Stomach (tissue), 9 donors: ENCODE results near the gene PFDN5. TPM values are rescaled to one million over a fixed set of nuclear protein-coding genes. Genes with fewer than 3 reads are reported as not detected.

ENCODE experiments used
- DNase-seq, 2 donors: peaks; one replicate each; pipeline versions ENCODE4 v3.0.0 to v3.0.0-alpha.2; 2013 to 2019
- H3K27ac ChIP-seq, 5 donors: fragments of 200-600 bp in 4 of 5; sonication (generic) in 4 of 5; one replicate each; pipeline ENCODE4 v1.5.1; 2013 to 2019; ENCODE audit warnings: mild to moderate bottlenecking in 1 of 5, moderate library complexity in 1 of 5
- H3K27me3 ChIP-seq, 3 donors: fragments of 200-600 bp; sonication (generic); one replicate each; pipeline ENCODE4 v1.5.1; 2017 to 2019; ENCODE audit warnings: mixed run types in 1 of 3
- H3K36me3 ChIP-seq, 4 donors: fragments of 200-600 bp; sonication (generic); 1 replicate in 3 of 4; 2 replicates in 1 of 4; pipeline ENCODE4 v1.5.1; 2016 to 2019
- H3K4me1 ChIP-seq, 4 donors: fragments of 200-600 bp; sonication (generic); one replicate each; pipeline ENCODE4 v1.5.1; 2016 to 2019
- H3K4me3 ChIP-seq, 4 donors: fragments of 200-600 bp; sonication (generic) in 3 of 4; one replicate each; pipeline ENCODE4 v1.5.1; 2016 to 2019; ENCODE audit warnings: mild to moderate bottlenecking in 1 of 4
- H3K9me3 ChIP-seq, 4 donors: fragments of 200-600 bp; sonication (generic); one replicate each; pipeline ENCODE4 v1.5.1; 2016 to 2019
- EP300 ChIP-seq: sonication (generic); formaldehyde crosslinking; IDR thresholded peaks from one replicate; pipeline ENCODE4 v1.6.1; 2017; ENCODE audit warnings: antibody characterized with exemption
- POLR2A ChIP-seq, 4 donors: fragments of 450-650 bp; IDR thresholded peaks; one replicate each; pipeline ENCODE4 v1.6.1; 2016; ENCODE audit warnings: antibody characterized with exemption in 4 of 4, control low read depth in 2 of 4, mild to moderate bottlenecking in 1 of 4, moderate library complexity in 1 of 4
- POLR2AphosphoS5 ChIP-seq, 3 donors: sonication (generic); formaldehyde crosslinking; IDR thresholded peaks; one replicate each; pipeline ENCODE4 v1.6.1; 2016; ENCODE audit warnings: antibody characterized with exemption in 3 of 3
- WGBS, 5 donors: extraction: QIAGEN DNeasy Blood & Tissue Kit in 3 of 5; methylation state at CpG; one replicate each; pipeline versions ENCODE4 v1.1.5 to v1.1.7; 2013 to 2018; 5-methylcytosine and 5-hydroxymethylcytosine counted together
- intact Hi-C: fragments of 100-400 bp; cut with DNase I; formaldehyde crosslinking; loops from one replicate; pipeline ENCODE4 v1.15.1; 2023; ENCODE audit warnings: low total_unique reads
- polyA plus RNA-seq, 3 donors: library from polyadenylated mRNA; stranded (reverse); fragments of 200-250 nt; gene quantifications; one replicate each; pipeline ENCODE4 v1.2.3, GENCODE V29; 2013
- total RNA-seq, 5 donors: library from RNA; depleted of rRNA; stranded (reverse); fragments of >200 nt; gene quantifications; one replicate each; pipeline versions ENCODE4 v1.1.0 to v1.2.3, GENCODE V29; 2014 to 2016
- TF ChIP-seq, protein P1 (sequence below), 7 experiments: fragments of 450-650 bp in 4 of 7; fragments of 200-600 bp in 3 of 7; sonication (generic) in 3 of 7; IDR thresholded peaks; one replicate each; pipeline ENCODE4 v1.5.1; 2016 to 2019; ENCODE audit warnings: antibody characterized with exemption in 7 of 7, control low read depth in 2 of 7, mild to moderate bottlenecking in 1 of 7
- donor health status: healthy with polysubstance abuse.
- donor health status: Bipolar disorder and iron deficiency.
- donor health status: healthy.

PFDN5 gene
- total and polyA plus RNA-seq, 8 donors, result 207 to 1,886 (median 560) TPM

DNA sequence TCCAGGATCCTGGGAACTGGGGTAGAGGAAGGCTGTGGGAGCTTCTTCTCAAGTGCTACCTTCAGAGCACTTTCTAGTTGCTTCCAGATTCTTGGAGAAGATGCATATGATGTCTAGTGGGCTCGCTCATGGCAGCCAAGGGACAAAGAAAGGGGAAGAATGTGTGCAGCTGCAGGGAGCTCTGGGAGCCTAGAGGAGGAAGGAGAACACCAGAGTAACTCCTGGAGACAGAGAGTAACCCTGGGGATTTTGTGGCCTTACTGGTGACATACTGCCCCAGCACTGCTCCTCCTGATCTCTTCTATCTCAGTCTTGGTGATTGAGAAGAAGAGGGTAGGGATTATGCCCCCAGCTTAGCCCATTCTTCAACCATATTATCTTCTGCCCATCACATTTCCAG, 51.1 kb downstream of the PFDN5 start:
- H3K36me3 ChIP-seq, result no peaks in the 10 kb centered on the region
- DNase-seq, result no peak
- intact Hi-C loops, result no loop called here
- no peak overlapping the region for H3K4me3 ChIP-seq
- no peaks in the 10 kb centered on the region for H3K9me3 ChIP-seq
- H3K4me1 ChIP-seq, result peaks cover 12 to 18% (median 15%) of the 10 kb centered on the region in 4 donors
- peak overlapping the region in 2 of 5 donors; percentile 69 to 86 for H3K27ac ChIP-seq
- H3K27me3 ChIP-seq, result no peaks in the 10 kb centered on the region
- 77 to 100% (median 95%) methylated on average over 1 of the region's 1 CpG for WGBS, 5 donors
- no peak for TF ChIP-seq EP300
- no peak for TF ChIP-seq POLR2AphosphoS5 (IDR thresholded peaks at IDR 0.05)
- TF ChIP-seq, protein P1, sequence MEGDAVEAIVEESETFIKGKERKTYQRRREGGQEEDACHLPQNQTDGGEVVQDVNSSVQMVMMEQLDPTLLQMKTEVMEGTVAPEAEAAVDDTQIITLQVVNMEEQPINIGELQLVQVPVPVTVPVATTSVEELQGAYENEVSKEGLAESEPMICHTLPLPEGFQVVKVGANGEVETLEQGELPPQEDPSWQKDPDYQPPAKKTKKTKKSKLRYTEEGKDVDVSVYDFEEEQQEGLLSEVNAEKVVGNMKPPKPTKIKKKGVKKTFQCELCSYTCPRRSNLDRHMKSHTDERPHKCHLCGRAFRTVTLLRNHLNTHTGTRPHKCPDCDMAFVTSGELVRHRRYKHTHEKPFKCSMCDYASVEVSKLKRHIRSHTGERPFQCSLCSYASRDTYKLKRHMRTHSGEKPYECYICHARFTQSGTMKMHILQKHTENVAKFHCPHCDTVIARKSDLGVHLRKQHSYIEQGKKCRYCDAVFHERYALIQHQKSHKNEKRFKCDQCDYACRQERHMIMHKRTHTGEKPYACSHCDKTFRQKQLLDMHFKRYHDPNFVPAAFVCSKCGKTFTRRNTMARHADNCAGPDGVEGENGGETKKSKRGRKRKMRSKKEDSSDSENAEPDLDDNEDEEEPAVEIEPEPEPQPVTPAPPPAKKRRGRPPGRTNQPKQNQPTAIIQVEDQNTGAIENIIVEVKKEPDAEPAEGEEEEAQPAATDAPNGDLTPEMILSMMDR (IDR thresholded peaks at IDR 0.05), result no peak
- TF ChIP-seq POLR2A (IDR thresholded peaks at IDR 0.05), result no peak

DNA sequence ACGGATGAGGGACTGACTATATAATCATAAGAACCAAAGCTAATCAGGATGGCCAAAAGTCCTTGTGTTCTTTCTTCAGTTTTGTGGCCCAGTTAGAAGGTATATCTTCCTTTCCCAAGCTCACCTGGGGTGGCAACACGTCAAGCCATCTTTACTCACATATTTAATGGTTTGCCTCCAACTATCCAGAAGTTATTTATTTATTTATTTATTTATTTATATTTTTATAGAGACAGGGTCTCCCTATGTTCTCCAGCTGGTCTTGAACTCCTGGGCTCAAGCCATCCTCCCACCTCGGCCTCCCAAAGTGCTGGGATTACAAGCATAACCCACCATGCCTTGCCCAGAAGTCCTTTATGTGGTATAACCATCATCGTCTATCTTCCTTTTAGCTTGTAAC, 52.6 kb downstream of the PFDN5 start:
- no peak for DNase-seq
- TF ChIP-seq POLR2AphosphoS5 (IDR thresholded peaks at IDR 0.05) (no peak), POLR2A (IDR thresholded peaks at IDR 0.05) (no peak), EP300 (no peak)
- TF ChIP-seq, protein P1 (IDR thresholded peaks at IDR 0.05), result no peak
- Histone ChIP-seq H3K4me3 (no peak overlapping the region), H3K27ac (no peak overlapping the region), H3K9me3 (no peaks in the 10 kb centered on the region), H3K27me3 (no peaks in the 10 kb centered on the region), H3K4me1 (peaks cover 12 to 25% (median 19%) of the 10 kb centered on the region in 4 donors), H3K36me3 (no peaks in the 10 kb centered on the region)
- WGBS, 5 donors, result 88 to 93% (median 92%) methylated on average over 4 of the region's 4 CpGs
- intact Hi-C loops, result no loop called here

Other genes starting within 250 kb of the PFDN5 start
- 100 to 1,000 TPM in 2 of 5 donors, 10 to 100 TPM in 3; 38.5 to 164 (median 44.2) TPM for gene TNS2, start 245.5 kb upstream of the PFDN5 start, total RNA-seq
- 100 to 1,000 TPM in 1 of 3 donors, 10 to 100 TPM in 2; 71.0 to 104 (median 76.5) TPM for gene TNS2, start 245.5 kb upstream of the PFDN5 start, polyA plus RNA-seq
- 10 to 100 TPM; 17.8 to 99.8 (median 50.9) TPM for gene SPRYD3, start 216.2 kb upstream of the PFDN5 start, total RNA-seq
- gene SPRYD3, start 216.2 kb upstream of the PFDN5 start, polyA plus RNA-seq, result 10 to 100 TPM; 26.3 to 30.5 (median 29.8) TPM
- 100 to 1,000 TPM in 2 of 5 donors, 10 to 100 TPM in 3; 22.6 to 388 (median 95.1) TPM for gene IGFBP6, start 197.9 kb upstream of the PFDN5 start, total RNA-seq
- gene IGFBP6, start 197.9 kb upstream of the PFDN5 start, polyA plus RNA-seq, result 100 to 1,000 TPM in 1 of 3 donors, 10 to 100 TPM in 2; 30.6 to 124 (median 54.7) TPM
- gene SOAT2, start 192.1 kb upstream of the PFDN5 start, total RNA-seq, result under 1 TPM in 1 of 5 donors, not detected in 4; 0.92 TPM
- gene SOAT2, start 192.1 kb upstream of the PFDN5 start, polyA plus RNA-seq, result under 1 TPM in 1 of 3 donors, not detected in 2; 0.28 TPM
- gene ZNF740, start 114.8 kb upstream of the PFDN5 start, total RNA-seq, result 10 to 100 TPM in 3 of 5 donors, 1 to 10 TPM in 2; 4.1 to 37.5 (median 10.3) TPM
- gene ZNF740, start 114.8 kb upstream of the PFDN5 start, polyA plus RNA-seq, result 1 to 10 TPM; 4.0 to 4.9 (median 4.1) TPM
- gene CSAD, start 114.6 kb upstream of the PFDN5 start, total RNA-seq, result 100 to 1,000 TPM in 2 of 5 donors, 10 to 100 TPM in 3; 30.3 to 334 (median 38.9) TPM
- gene CSAD, start 114.6 kb upstream of the PFDN5 start, polyA plus RNA-seq, result 10 to 100 TPM in 1 of 3 donors, 1 to 10 TPM in 2; 4.6 to 52.6 (median 5.7) TPM
- 10 to 100 TPM in 1 of 5 donors, 1 to 10 TPM in 2, not detected in 2; 4.6 to 29.5 (median 5.7) TPM for gene ITGB7, start 88.3 kb upstream of the PFDN5 start, total RNA-seq
- 1 to 10 TPM in 2 of 3 donors, under 1 TPM in 1; 0.56 to 3.8 (median 1.7) TPM for gene ITGB7, start 88.3 kb upstream of the PFDN5 start, polyA plus RNA-seq
- gene RARG, start 63.3 kb upstream of the PFDN5 start, total RNA-seq, result 10 to 100 TPM in 2 of 5 donors, 1 to 10 TPM in 3; 2.0 to 26.5 (median 9.5) TPM
- gene RARG, start 63.3 kb upstream of the PFDN5 start, polyA plus RNA-seq, result 10 to 100 TPM in 1 of 3 donors, 1 to 10 TPM in 2; 4.9 to 37.7 (median 9.6) TPM
- gene ESPL1, start 27.2 kb upstream of the PFDN5 start, total RNA-seq, result 10 to 100 TPM in 1 of 5 donors, 1 to 10 TPM in 4; 3.3 to 43.2 (median 6.6) TPM
- 10 to 100 TPM in 1 of 3 donors, under 1 TPM in 2; 0.15 to 13.1 (median 0.75) TPM for gene ESPL1, start 27.2 kb upstream of the PFDN5 start, polyA plus RNA-seq
- 10 to 100 TPM; 16.0 to 33.9 (median 29.0) TPM for gene MYG1, start 4.2 kb downstream of the PFDN5 start, total RNA-seq
- 100 to 1,000 TPM in 1 of 3 donors, 10 to 100 TPM in 2; 89.5 to 120 (median 98.5) TPM for gene MYG1, start 4.2 kb downstream of the PFDN5 start, polyA plus RNA-seq
- 10 to 100 TPM; 22.6 to 59.4 (median 43.3) TPM for gene AAAS, start 26.1 kb downstream of the PFDN5 start, total RNA-seq
- gene AAAS, start 26.1 kb downstream of the PFDN5 start, polyA plus RNA-seq, result 10 to 100 TPM; 19.7 to 49.7 (median 19.7) TPM
- not detected for gene SP7, start 40.8 kb downstream of the PFDN5 start, total RNA-seq
- gene SP7, start 40.8 kb downstream of the PFDN5 start, polyA plus RNA-seq, result not detected
- gene SP1, start 84.6 kb downstream of the PFDN5 start, total RNA-seq, result 100 to 1,000 TPM in 1 of 5 donors, 10 to 100 TPM in 4; 13.3 to 142 (median 36.8) TPM
- 10 to 100 TPM; 10.2 to 16.2 (median 12.2) TPM for gene SP1, start 84.6 kb downstream of the PFDN5 start, polyA plus RNA-seq
- not detected for gene AMHR2, start 128.3 kb downstream of the PFDN5 start, total RNA-seq
- 1 to 10 TPM in 1 of 3 donors, under 1 TPM in 2; 0.23 to 1.8 (median 0.25) TPM for gene AMHR2, start 128.3 kb downstream of the PFDN5 start, polyA plus RNA-seq
- gene PRR13, start 146.2 kb downstream of the PFDN5 start, total RNA-seq, result 100 to 1,000 TPM in 3 of 5 donors, 10 to 100 TPM in 2; 44.3 to 194 (median 105) TPM
- gene PRR13, start 146.2 kb downstream of the PFDN5 start, polyA plus RNA-seq, result 100 to 1,000 TPM; 194 to 437 (median 306) TPM
- gene PCBP2, start 156.6 kb downstream of the PFDN5 start, total RNA-seq, result 100 to 1,000 TPM; 109 to 509 (median 431) TPM
- 100 to 1,000 TPM; 407 to 714 (median 486) TPM for gene PCBP2, start 156.6 kb downstream of the PFDN5 start, polyA plus RNA-seq
- 100 to 1,000 TPM in 1 of 5 donors, 10 to 100 TPM in 4; 13.2 to 279 (median 43.3) TPM for gene MAP3K12, start 203.9 kb downstream of the PFDN5 start, total RNA-seq
- gene MAP3K12, start 203.9 kb downstream of the PFDN5 start, polyA plus RNA-seq, result 1 to 10 TPM; 5.4 to 9.8 (median 6.0) TPM
- 10 to 100 TPM in 4 of 5 donors, not detected in 1; 24.0 to 36.5 (median 32.0) TPM for gene TARBP2, start 205.7 kb downstream of the PFDN5 start, total RNA-seq
- gene TARBP2, start 205.7 kb downstream of the PFDN5 start, polyA plus RNA-seq, result 10 to 100 TPM; 22.6 to 32.7 (median 27.4) TPM
- not detected for gene NPFF, start 211.9 kb downstream of the PFDN5 start, total RNA-seq
- not detected for gene NPFF, start 211.9 kb downstream of the PFDN5 start, polyA plus RNA-seq